HUES64 (cell line): Measurements from ENCODE around the gene ANO8.

Source experiments
- H3K27ac ChIP-seq: 2 replicates; pipeline ENCODE4 v1.7.0; 2013; ENCODE audit warnings: low read depth, low read length, inconsistent platforms
- H3K27me3 ChIP-seq: 2 replicates; pipeline ENCODE4 v1.6.1; 2013; ENCODE audit warnings: mild to moderate bottlenecking, low read length; ENCODE audit not compliant: insufficient read depth
- H3K36me3 ChIP-seq: 2 replicates; pipeline ENCODE4 v1.6.1; 2013; ENCODE audit warnings: mild to moderate bottlenecking, low read length; ENCODE audit not compliant: insufficient read depth
- H3K4me1 ChIP-seq: 2 replicates; pipeline ENCODE4 v1.6.1; 2013; ENCODE audit warnings: mild to moderate bottlenecking, low read length, moderate library complexity; ENCODE audit not compliant: insufficient read depth
- H3K4me3 ChIP-seq: 2 replicates; pipeline ENCODE4 v1.5.1; 2013; ENCODE audit warnings: mild to moderate bottlenecking, low read length, moderate library complexity
- H3K9ac ChIP-seq: 2 replicates; pipeline ENCODE4 v1.6.1; 2013; ENCODE audit warnings: mild to moderate bottlenecking, low read depth, low read length
- H3K9me3 ChIP-seq: 2 replicates; pipeline ENCODE4 v1.6.1; 2013; ENCODE audit warnings: low read depth, low read length; ENCODE audit not compliant: insufficient read depth
- WGBS: fragments of 150-250, 120-280 bp; methylation state at CpG from one replicate; pipeline ENCODE4 v1.1.7; 2013; ENCODE audit warnings: missing lambda C conversion rate; 5-methylcytosine and 5-hydroxymethylcytosine counted together

Gene ANO8

GRCh38 chr19:17332677-17333581 is 1.7 kb downstream of the ANO8 start:
- WGBS = 92% methylated on average over 45 of the region's 45 CpGs

GRCh38 chr19:17332360-17332676 is 2.3 kb downstream of the ANO8 start:
- 88% methylated on average over 8 of the region's 8 CpGs for WGBS
- H3K4me1 ChIP-seq = no peaks in the 10 kb centered on the region
- H3K36me3 ChIP-seq = peaks cover 6% of the 10 kb centered on the region; the same call in 1 of the 2 replicates

More at GRCh38 chr19:17332677-17333581, 1.7 kb downstream of the ANO8 start:
- H3K9me3 ChIP-seq = no peaks in the 10 kb centered on the region
- no peaks in the 10 kb centered on the region for H3K4me1 ChIP-seq
- peaks cover 6% of the 10 kb centered on the region; the same call in 1 of the 2 replicates for H3K36me3 ChIP-seq
- H3K9ac ChIP-seq = no peak overlapping the region
- peak overlapping the region; percentile 6; the same call in 1 of the 2 replicates for H3K4me3 ChIP-seq
- peaks cover 7% of the 10 kb centered on the region for H3K27me3 ChIP-seq
- H3K27ac ChIP-seq = peak overlapping the region; percentile 14; the same call in 1 of the 2 replicates

DNA sequence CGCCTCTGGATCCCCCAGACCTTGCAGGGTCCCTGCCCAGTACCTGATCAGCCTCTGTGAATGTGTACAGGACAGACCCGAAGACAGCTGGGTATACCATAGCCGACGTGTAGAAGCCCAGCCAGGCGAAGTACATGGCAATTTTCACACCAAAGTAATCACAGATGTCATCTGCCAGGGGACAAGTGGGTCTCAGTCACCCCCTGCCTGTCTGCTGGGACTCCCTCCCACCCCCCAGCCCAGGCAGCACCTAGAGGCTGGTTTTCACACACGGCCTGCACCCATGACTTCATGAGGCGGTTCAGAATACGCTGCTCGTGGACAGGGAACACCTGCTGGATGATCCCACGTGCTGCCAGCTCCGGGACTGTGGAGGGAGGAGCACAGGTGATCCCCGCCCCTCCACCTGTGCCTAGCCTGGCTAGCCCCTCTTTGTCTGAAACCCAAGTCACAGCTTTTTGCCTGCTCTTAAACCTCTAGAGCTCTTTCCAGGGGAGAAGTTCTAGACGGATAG is 3.6 kb downstream of the ANO8 start:
- Histone ChIP-seq H3K4me3 (no peak overlapping the region), H3K9ac (no peak overlapping the region), H3K36me3 (peaks cover 11% of the 10 kb centered on the region), H3K27ac (no peak overlapping the region), H3K27me3 (peaks cover 7% of the 10 kb centered on the region), H3K9me3 (no peaks in the 10 kb centered on the region), H3K4me1 (0 out of 2 replicates have a peak, but pooled peaks cover 4% of the 10 kb centered on the region)
- 85% methylated on average over 13 of the region's 13 CpGs for WGBS

More at GRCh38 chr19:17332360-17332676, 2.3 kb downstream of the ANO8 start:
- Histone ChIP-seq H3K9me3 (no peaks in the 10 kb centered on the region), H3K27me3 (peaks cover 7% of the 10 kb centered on the region), H3K9ac (no peak overlapping the region), H3K4me3 (no peak overlapping the region), H3K27ac (no peak overlapping the region)

- Histone ChIP-seq H3K27me3 (peaks cover 7% of the 10 kb centered on the region), H3K36me3 (peaks cover 16% of the 10 kb centered on the region), H3K9ac (no peak overlapping the region), H3K4me1 (0 out of 2 replicates have a peak, but pooled peaks cover 4% of the 10 kb centered on the region), H3K27ac (no peak overlapping the region), H3K9me3 (no peaks in the 10 kb centered on the region), H3K4me3 (no peak overlapping the region)
- WGBS = 91% methylated on average over 24 of the region's 24 CpGs
Measured at GRCh38 chr19:17330262-17331044, 4.2 kb downstream of the ANO8 start.

- peaks cover 23% of the 10 kb centered on the region for H3K36me3 ChIP-seq
- H3K4me3 ChIP-seq = no peak overlapping the region
- H3K9ac ChIP-seq = peak overlapping the region; percentile 52; the same call in 1 of the 2 replicates
- H3K27ac ChIP-seq = no peak overlapping the region
- H3K27me3 ChIP-seq = peaks cover 7% of the 10 kb centered on the region
- H3K9me3 ChIP-seq = no peaks in the 10 kb centered on the region
- H3K4me1 ChIP-seq = 0 out of 2 replicates have a peak, but pooled peaks cover 4% of the 10 kb centered on the region
- WGBS = 82% methylated on average over 51 of the region's 51 CpGs
Measured at GRCh38 chr19:17329366-17330261, 5.0 kb downstream of the ANO8 start.

DNA sequence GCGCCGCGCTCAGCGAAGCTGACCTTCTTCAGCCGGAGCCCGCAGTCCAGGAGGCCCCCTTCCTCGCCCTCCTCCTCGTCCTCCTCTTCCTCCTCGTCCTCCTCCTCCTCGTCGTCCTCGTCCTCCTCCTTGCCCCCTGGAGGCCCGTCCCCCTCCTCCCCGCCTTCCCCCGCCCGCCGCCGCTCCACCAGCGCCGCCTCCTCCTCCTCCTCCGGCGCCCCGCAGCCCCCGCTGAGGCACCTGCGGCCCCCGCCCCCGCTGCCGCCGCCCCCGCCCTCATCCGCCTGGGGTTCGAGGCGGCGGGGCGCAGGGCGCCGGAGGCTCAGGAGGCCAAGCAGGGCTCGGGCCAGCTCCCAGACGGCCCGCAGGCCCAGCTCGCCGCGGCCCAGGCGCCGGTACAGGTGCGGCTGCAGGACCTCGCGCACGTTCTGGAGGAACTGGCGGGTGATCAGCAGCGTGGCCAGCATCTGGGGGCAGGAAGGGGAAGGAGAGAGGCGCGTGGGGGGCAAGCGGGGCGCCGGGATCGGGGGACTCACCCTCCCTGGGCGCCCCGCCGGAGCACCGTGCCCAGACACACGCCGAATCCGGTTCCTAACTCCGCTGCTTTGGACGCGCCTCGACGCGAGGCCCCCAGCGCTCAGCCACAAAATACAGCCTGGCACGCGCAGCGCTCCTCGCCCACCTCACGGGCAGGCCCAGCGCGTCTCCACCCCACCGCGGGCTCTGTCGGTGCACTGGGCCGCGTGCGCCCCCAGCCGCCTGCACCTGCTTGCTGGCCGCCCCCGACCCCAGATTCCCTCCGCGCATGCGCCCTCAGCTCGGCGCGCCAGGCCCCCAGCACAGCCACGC is 5.9 kb downstream of the ANO8 start:
- peaks cover 7% of the 10 kb centered on the region for H3K27me3 ChIP-seq
- WGBS = 16% methylated on average over 85 of the region's 94 CpGs
- peak overlapping the region; percentile 86 for H3K27ac ChIP-seq
- H3K9ac ChIP-seq = peak overlapping the region; percentile 83
- H3K4me3 ChIP-seq = peak overlapping the region; percentile 71
- H3K4me1 ChIP-seq = 0 out of 2 replicates have a peak, but pooled peaks cover 4% of the 10 kb centered on the region
- H3K36me3 ChIP-seq = peaks cover 23% of the 10 kb centered on the region
- no peaks in the 10 kb centered on the region for H3K9me3 ChIP-seq

DNA sequence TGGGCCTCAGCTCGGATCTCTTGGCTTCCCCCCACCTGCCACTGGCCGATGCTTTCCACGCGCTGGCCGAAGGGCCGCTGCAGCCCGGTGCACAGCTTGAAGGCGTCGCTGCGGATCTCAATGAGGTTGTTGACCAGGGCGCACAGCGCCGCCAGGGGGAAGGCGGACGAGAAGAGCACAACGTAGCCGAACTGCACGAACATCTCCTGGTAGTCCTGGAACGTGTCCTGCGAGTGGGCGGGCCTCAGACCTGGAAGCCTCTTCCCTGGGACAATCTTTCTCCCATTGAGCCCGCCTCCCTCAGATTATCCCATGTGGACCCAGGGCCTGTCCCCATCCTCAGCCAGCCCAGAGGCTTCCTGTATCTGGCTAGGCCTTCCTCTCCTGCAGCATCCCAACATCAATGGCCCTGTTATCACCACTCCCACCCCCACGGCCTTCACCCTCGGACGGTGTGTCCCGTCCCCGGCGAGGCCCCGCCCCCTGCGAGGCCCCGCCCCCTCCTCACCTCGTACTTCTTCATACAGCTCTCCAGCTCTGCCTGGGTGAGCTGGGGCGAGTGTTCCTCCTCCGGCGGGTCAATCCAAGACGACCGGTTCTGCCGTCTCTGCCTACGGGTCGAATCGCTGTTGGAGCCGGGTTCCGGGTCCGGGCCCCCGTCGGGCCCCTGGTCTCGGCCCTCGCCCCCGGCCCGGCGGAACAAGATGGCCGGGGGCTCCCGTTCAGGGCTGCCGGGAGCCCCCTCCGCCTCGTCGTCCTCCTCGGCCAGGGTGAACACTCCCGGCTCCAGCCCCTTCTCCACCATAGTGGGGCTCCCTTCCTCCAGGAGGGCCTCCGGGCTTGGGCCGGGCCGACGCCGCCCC is 6.8 kb downstream of the ANO8 start:
- 0 out of 2 replicates have a peak, but pooled peaks cover 4% of the 10 kb centered on the region for H3K4me1 ChIP-seq
- WGBS = 3% methylated on average over 62 of the region's 64 CpGs
- peaks cover 19% of the 10 kb centered on the region for H3K36me3 ChIP-seq
- H3K9me3 ChIP-seq = no peaks in the 10 kb centered on the region
- peak overlapping the region; percentile 71 for H3K4me3 ChIP-seq
- peak overlapping the region; percentile 86 for H3K27ac ChIP-seq
- H3K27me3 ChIP-seq = peaks cover 7% of the 10 kb centered on the region
- H3K9ac ChIP-seq = peak overlapping the region; percentile 83

GRCh38 chr19:17327068-17327653 is 7.5 kb downstream of the ANO8 start:
- Histone ChIP-seq H3K4me3 (peak overlapping the region; percentile 71), H3K4me1 (0 out of 2 replicates have a peak, but pooled peaks cover 4% of the 10 kb centered on the region), H3K27me3 (peaks cover 7% of the 10 kb centered on the region), H3K9ac (peak overlapping the region; percentile 54), H3K27ac (peak overlapping the region; percentile 86), H3K9me3 (no peaks in the 10 kb centered on the region), H3K36me3 (peaks cover 17% of the 10 kb centered on the region)
- 66% methylated on average over 27 of the region's 27 CpGs for WGBS

DNA sequence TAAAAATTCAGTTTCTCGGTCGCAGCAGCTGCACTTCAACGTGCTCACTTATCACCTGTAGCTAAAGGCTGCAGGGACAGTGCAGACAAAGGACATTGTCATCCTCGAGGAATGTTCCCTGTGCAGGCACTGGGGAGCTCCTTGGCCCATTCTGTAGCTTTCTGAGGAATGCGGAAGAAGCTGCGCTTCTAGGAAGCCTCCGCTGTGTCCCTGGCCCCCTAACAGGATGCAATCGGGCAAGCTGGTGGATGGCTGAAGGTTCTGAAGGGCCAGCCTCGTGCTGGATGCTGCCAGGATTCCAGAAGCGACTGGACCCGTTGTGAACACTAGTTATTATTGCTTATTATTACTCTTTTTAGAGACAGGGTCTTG is 8.1 kb downstream of the ANO8 start:
- Histone ChIP-seq H3K4me3 (peak overlapping the region; percentile 71; the same call in 1 of the 2 replicates), H3K9ac (no peak overlapping the region), H3K36me3 (peaks cover 23% of the 10 kb centered on the region), H3K27me3 (peaks cover 7% of the 10 kb centered on the region), H3K9me3 (no peaks in the 10 kb centered on the region), H3K4me1 (0 out of 2 replicates have a peak, but pooled peaks cover 4% of the 10 kb centered on the region), H3K27ac (no peak overlapping the region)
- WGBS = 81% methylated on average over 11 of the region's 11 CpGs
